ENCODE measurements around the gene RGS12. TPM values are rescaled to one million over a fixed set of nuclear protein-coding genes. Genes with fewer than 3 reads are reported as not detected.

The RGS12 gene
- total and polyA plus RNA-seq, 3 experiments from 2014 or later: 2.3 to 3.0 (median 2.4) TPM

DNA sequence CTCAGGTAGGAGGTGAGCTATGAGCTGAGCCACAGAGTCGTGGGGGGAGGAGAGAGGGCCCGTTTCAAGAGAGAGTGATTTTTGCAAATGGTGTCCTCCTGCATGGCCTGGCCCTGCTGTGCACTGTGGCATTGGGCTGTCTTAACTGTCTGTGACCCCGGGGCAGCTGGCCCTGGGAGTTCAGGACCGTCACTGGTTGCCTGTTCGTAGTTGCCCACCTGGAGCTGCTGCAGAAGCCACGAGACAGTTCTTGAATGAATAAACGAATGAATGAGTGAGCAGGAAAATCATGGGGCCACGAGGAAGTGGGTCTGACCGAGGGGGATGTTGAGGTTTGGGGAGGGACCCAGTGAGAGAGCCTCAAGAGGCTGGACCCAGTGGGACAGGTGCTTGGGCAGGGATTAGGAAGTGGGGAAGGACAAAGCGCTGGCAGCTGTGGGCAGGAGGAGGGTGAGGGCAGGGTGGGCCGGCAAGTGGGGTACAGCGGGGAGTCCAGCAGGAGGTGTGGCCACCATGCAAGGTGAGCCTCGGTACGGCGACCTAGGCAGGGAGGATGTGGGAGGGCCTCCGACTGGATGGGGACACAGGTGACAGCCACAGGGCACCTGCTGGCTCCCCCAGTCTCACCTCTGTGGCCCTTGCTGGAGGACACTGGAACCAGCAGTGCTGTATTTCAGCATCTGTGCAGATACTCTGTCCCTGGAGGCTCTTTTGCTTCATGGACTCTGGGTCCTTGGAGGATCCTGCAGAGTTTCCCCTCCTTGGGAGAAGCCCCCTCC is 10.2 kb downstream of the RGS12 start:
- peaks cover 0 to 2% (median 0%) of the 10 kb centered on the region in 5 donors for H3K9me3 Mint-ChIP-seq
- POLR2A ChIA-PET: interaction anchor here (0.5 kb wide), 1 partner anchor 120 kb away, joined by 4 read pairs; no protein-coding TSS in a partner anchor
- H3K27ac ChIP-seq (ENCODE audit: low read depth, low read length): no peak overlapping the region

DNA sequence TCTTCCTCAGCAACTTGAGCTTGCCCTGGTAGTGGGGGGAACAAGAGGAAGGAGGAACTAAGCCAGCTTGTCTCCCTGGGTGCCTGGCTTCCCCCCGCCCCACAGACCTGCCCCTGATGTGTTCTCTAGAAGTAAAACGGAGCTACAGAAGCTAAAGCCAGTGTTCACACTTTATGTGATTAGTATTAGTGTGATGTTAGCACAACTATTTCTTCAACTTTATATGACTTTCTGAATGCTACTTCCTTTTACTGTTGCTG is 10.7 kb downstream of the RGS12 start:
- H3K27me3 Mint-ChIP-seq: peaks cover 11 to 12% of the 10 kb centered on the region in 2 donors
- peak overlapping the region in 6 of 8 donors; percentile 7 to 98 (median 49) for H3K27ac Mint-ChIP-seq
- peak overlapping the region; percentile 12 to 86 (median 81) for H3K4me3 Mint-ChIP-seq

More for the DNA sequence above, 10.2 kb downstream of the RGS12 start:
- H3K27me3 ChIP-seq (ENCODE audit: insufficient read depth, low read length, poor library complexity, severe bottlenecking): no peaks in the 10 kb centered on the region
- H3K4me1 Mint-ChIP-seq: peaks cover 44 to 60% (median 44%) of the 10 kb centered on the region in 3 donors
- peak overlapping the region in 7 of 8 donors; percentile 32 to 99 (median 89) for H3K27ac Mint-ChIP-seq
- no peaks in the 10 kb centered on the region for H3K36me3 Mint-ChIP-seq
- no peaks in the 10 kb centered on the region for H3K36me3 ChIP-seq (ENCODE audit: insufficient read depth, low read length)
- H3K4me3 Mint-ChIP-seq: peak overlapping the region; percentile 57 to 92 (median 82)
- H3K4me1 ChIP-seq (ENCODE audit: insufficient read depth, low read length): peaks cover 53% of the 10 kb centered on the region
- peaks cover 8% of the 10 kb centered on the region in 2 donors for H3K27me3 Mint-ChIP-seq
- peak in 3 of 5 donors; percentile 21 to 34 (median 24) for DNase-seq
- no peaks in the 10 kb centered on the region for H3K9me3 ChIP-seq (ENCODE audit: low read length)
- H3K4me3 ChIP-seq (ENCODE audit: low read length): peak overlapping the region; percentile 62
- CTCF ChIA-PET: interaction anchor here (1.2 kb wide), 1 partner anchor 43 kb away, joined by 3 read pairs; no protein-coding TSS in a partner anchor

DNA sequence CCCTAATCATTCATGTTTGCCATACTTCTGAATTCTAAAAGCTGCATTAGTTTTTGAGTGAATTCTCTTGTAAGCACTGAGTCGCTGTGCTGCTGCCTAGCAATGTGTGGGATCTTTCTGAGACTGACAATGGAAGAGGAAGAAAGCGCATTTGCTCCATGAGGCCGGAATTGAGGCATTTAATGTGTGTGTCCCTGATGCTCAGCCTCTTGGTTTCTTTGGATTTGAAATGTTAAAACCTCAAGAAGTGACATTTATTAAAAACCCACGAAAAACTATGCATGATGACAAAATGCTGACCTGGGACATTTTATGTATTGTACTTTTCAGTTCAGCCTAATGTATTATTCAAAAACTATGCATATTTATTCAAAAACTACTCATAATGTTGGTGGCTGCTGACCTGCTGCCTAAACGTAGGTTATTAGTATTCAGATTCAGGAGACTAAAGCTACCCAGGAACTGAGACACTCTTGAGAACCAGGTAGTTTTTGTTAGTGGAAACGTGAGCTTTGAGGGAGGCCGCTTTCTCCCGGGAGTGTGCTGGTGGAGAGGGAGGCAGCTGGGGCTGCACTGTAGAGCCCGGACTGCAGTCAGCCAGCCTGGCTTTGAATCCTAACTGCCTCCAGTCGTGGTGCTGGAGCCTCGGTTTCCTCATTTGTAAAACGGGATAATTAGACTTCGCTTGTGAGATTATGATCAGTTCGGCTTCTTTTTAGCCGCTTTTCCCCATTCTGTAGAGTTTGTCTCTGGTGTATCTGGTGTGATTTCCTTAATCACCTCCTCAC is 11.3 kb downstream of the RGS12 start:
- peaks cover 53% of the 10 kb centered on the region for H3K4me1 ChIP-seq (ENCODE audit: insufficient read depth, low read length)
- no peaks in the 10 kb centered on the region for H3K27me3 ChIP-seq (ENCODE audit: insufficient read depth, low read length, poor library complexity, severe bottlenecking)
- Mint-ChIP-seq H3K36me3 (no peaks in the 10 kb centered on the region), H3K9me3 (no peaks in the 10 kb centered on the region), H3K27me3 (peaks cover 11 to 12% of the 10 kb centered on the region in 2 donors), H3K27ac (peak overlapping the region in 1 of 8 donors; percentile 37), H3K4me1 (peaks cover 44 to 54% (median 44%) of the 10 kb centered on the region in 3 donors), H3K4me3 (peak overlapping the region in 3 of 7 donors; percentile 12 to 66 (median 25))
- H3K4me3 ChIP-seq (ENCODE audit: low read length): no peak overlapping the region
- no peak overlapping the region for H3K27ac ChIP-seq (ENCODE audit: low read depth, low read length)
- H3K36me3 ChIP-seq (ENCODE audit: insufficient read depth, low read length): no peaks in the 10 kb centered on the region
- no peak for DNase-seq
- POLR2A ChIA-PET: no interaction called here
- H3K9me3 ChIP-seq (ENCODE audit: low read length): no peaks in the 10 kb centered on the region
- CTCF ChIA-PET: interaction anchor here (1.2 kb wide), 1 partner anchor 42 kb away, joined by 3 read pairs; no protein-coding TSS in a partner anchor

More for the DNA sequence above, 10.7 kb downstream of the RGS12 start:
- Histone ChIP-seq H3K4me3 (ENCODE audit: low read length) (peak overlapping the region; percentile 62), H3K27me3 (ENCODE audit: insufficient read depth, low read length, poor library complexity, severe bottlenecking) (no peaks in the 10 kb centered on the region), H3K27ac (ENCODE audit: low read depth, low read length) (no peak overlapping the region), H3K4me1 (ENCODE audit: insufficient read depth, low read length) (peaks cover 53% of the 10 kb centered on the region), H3K9me3 (ENCODE audit: low read length) (no peaks in the 10 kb centered on the region), H3K36me3 (ENCODE audit: insufficient read depth, low read length) (no peaks in the 10 kb centered on the region)
- no peaks in the 10 kb centered on the region for H3K9me3 Mint-ChIP-seq
- DNase-seq: no peak
- POLR2A ChIA-PET: interaction anchor here (0.5 kb wide), 1 partner anchor 121 kb away, joined by 4 read pairs; no protein-coding TSS in a partner anchor
- H3K4me1 Mint-ChIP-seq: peaks cover 44 to 60% (median 44%) of the 10 kb centered on the region in 3 donors
- CTCF ChIA-PET: interaction anchor here (1.2 kb wide), 1 partner anchor 43 kb away, joined by 3 read pairs; no protein-coding TSS in a partner anchor
- H3K36me3 Mint-ChIP-seq: no peaks in the 10 kb centered on the region

DNA sequence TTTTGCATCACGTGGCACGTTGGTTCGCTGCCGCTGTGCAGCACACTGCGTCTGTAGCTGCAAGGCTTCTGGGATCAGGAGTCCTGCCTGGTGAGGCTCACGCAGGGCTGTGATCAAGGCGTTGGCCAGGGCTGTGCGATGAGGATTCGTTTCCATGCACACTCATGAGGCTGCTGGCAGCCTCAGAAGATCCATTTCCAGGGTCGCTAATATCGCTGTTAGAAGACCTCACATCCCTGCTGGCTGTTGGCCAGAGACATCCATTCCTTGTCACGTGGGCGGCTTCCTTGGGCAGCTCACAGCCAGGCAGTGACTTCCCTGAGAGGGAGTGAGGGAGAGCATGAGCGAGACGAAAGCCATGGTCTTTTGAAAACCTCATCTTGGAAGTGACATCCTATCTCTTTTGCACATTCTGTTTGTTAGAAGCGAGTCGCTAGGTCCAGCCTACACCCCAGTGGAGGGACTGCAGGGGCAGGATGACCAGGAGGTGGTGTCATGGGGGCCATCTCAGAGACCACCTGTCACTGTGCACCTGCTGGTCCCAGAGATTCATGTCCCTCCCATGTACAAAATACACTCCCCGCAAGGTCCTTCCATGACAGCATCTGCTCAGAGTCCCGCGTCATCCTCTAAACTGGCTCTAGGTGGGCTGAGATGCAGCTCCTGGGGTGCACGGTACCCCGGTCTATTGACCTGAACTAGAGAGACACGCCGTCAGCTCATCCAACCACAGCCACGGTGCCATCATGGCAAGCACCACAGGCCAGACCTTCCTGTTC is 12.2 kb downstream of the RGS12 start:
- Histone ChIP-seq H3K4me1 (ENCODE audit: insufficient read depth, low read length) (peaks cover 53% of the 10 kb centered on the region), H3K36me3 (ENCODE audit: insufficient read depth, low read length) (no peaks in the 10 kb centered on the region), H3K27ac (ENCODE audit: low read depth, low read length) (no peak overlapping the region), H3K27me3 (ENCODE audit: insufficient read depth, low read length, poor library complexity, severe bottlenecking) (no peaks in the 10 kb centered on the region), H3K9me3 (ENCODE audit: low read length) (no peaks in the 10 kb centered on the region), H3K4me3 (ENCODE audit: low read length) (no peak overlapping the region)
- Mint-ChIP-seq H3K4me3 (peak overlapping the region in 1 of 7 donors; percentile 45), H3K9me3 (no peaks in the 10 kb centered on the region), H3K36me3 (no peaks in the 10 kb centered on the region), H3K27me3 (peaks cover 11 to 12% of the 10 kb centered on the region in 2 donors), H3K27ac (peak overlapping the region in 3 of 8 donors; percentile 37 to 85 (median 68)), H3K4me1 (peaks cover 38 to 49% (median 44%) of the 10 kb centered on the region in 3 donors)
- ChIA-PET CTCF (no interaction called here), POLR2A (no interaction called here)
- DNase-seq: peak in 1 of 5 donors; percentile 30

DNA sequence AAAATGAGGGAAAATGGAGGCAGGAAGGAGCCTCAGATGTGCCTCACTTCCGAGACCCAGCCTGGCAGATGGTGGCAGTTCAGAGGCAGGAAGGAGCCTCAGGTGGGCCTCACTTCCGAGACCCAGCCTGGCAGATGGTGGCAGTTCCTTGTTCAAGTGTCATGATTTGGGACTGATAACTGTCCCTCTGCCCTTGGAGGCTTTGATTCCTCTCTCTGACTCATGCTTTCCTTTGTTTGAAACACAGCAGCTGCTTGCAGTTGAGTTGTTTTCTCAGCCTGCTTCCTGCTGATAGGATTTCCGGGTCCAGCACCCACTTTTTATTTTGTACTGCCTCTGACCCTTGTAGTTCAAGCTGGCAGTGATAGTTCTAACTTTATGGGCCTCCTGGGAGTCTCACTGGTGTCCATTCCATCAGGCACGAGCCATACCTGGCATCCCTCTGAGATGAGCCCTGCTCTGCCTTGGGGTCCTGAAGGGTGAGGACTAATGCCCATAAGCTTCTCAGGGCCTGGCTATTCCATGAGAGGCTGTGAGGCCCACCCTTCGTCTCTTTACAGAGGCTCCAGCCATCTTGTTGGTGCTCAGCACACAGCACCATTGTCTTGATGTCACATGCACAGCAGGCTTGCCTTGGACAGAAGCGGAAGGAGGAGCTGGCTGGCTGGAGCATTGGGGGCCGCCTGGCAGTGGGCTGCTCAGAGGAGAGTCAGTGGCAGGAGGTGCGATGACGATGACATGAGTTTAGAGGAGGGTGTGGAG is 13.0 kb downstream of the RGS12 start:
- peaks cover 11 to 12% of the 10 kb centered on the region in 2 donors for H3K27me3 Mint-ChIP-seq
- peak in 1 of 5 donors; percentile 34 for DNase-seq
- CTCF ChIA-PET: no interaction called here

GRCh38 chr4:3306450-3306849 is 13.6 kb downstream of the RGS12 start:
- no peak overlapping the region for H3K27ac Mint-ChIP-seq
- Histone ChIP-seq H3K9me3 (ENCODE audit: low read length) (no peaks in the 10 kb centered on the region), H3K27me3 (ENCODE audit: insufficient read depth, low read length, poor library complexity, severe bottlenecking) (no peaks in the 10 kb centered on the region), H3K4me1 (ENCODE audit: insufficient read depth, low read length) (peaks cover 48% of the 10 kb centered on the region), H3K27ac (ENCODE audit: low read depth, low read length) (no peak overlapping the region), H3K4me3 (ENCODE audit: low read length) (no peak overlapping the region), H3K36me3 (ENCODE audit: insufficient read depth, low read length) (no peaks in the 10 kb centered on the region)
- H3K4me3 Mint-ChIP-seq: no peak overlapping the region
- POLR2A ChIA-PET: no interaction called here
- no peaks in the 10 kb centered on the region for H3K9me3 Mint-ChIP-seq
- H3K36me3 Mint-ChIP-seq: no peaks in the 10 kb centered on the region
- CTCF ChIA-PET: no interaction called here
- peaks cover 11 to 12% of the 10 kb centered on the region in 2 donors for H3K27me3 Mint-ChIP-seq
- peaks cover 33 to 44% (median 39%) of the 10 kb centered on the region in 3 donors for H3K4me1 Mint-ChIP-seq
- peak in 1 of 5 donors; percentile 31 for DNase-seq

More for the DNA sequence above, 13.0 kb downstream of the RGS12 start:
- Histone ChIP-seq H3K27ac (ENCODE audit: low read depth, low read length) (no peak overlapping the region), H3K4me3 (ENCODE audit: low read length) (no peak overlapping the region), H3K27me3 (ENCODE audit: insufficient read depth, low read length, poor library complexity, severe bottlenecking) (no peaks in the 10 kb centered on the region), H3K36me3 (ENCODE audit: insufficient read depth, low read length) (no peaks in the 10 kb centered on the region), H3K4me1 (ENCODE audit: insufficient read depth, low read length) (peaks cover 53% of the 10 kb centered on the region), H3K9me3 (ENCODE audit: low read length) (no peaks in the 10 kb centered on the region)
- Mint-ChIP-seq H3K9me3 (no peaks in the 10 kb centered on the region), H3K4me3 (peak overlapping the region in 1 of 7 donors; percentile 45), H3K36me3 (no peaks in the 10 kb centered on the region), H3K4me1 (peaks cover 38 to 49% (median 44%) of the 10 kb centered on the region in 3 donors), H3K27ac (peak overlapping the region in 4 of 8 donors; percentile 29 to 85 (median 52))
- POLR2A ChIA-PET: no interaction called here

GRCh38 chr4:3307060-3307459 is 14.2 kb downstream of the RGS12 start:
- Mint-ChIP-seq H3K4me1 (peaks cover 27 to 38% (median 33%) of the 10 kb centered on the region in 3 donors), H3K27me3 (peaks cover 11 to 12% of the 10 kb centered on the region in 2 donors), H3K27ac (no peak overlapping the region), H3K4me3 (no peak overlapping the region), H3K9me3 (no peaks in the 10 kb centered on the region), H3K36me3 (no peaks in the 10 kb centered on the region)
- Histone ChIP-seq H3K27me3 (ENCODE audit: insufficient read depth, low read length, poor library complexity, severe bottlenecking) (no peaks in the 10 kb centered on the region), H3K27ac (ENCODE audit: low read depth, low read length) (no peak overlapping the region), H3K36me3 (ENCODE audit: insufficient read depth, low read length) (no peaks in the 10 kb centered on the region), H3K4me3 (ENCODE audit: low read length) (no peak overlapping the region), H3K4me1 (ENCODE audit: insufficient read depth, low read length) (peaks cover 42% of the 10 kb centered on the region), H3K9me3 (ENCODE audit: low read length) (no peaks in the 10 kb centered on the region)
- ChIA-PET CTCF (no interaction called here), POLR2A (no interaction called here)
- no peak for DNase-seq
